Liver (tissue), 3 donors: ENCODE data around the gene FAM83D.

Source experiments
- GABPA ChIP-seq, 2 donors: IDR thresholded peaks in 1 of 2; conservative IDR thresholded peaks in 1 of 2; 2 replicates each; pipeline ENCODE4 v1.6.1; 2016; ENCODE audit warnings: antibody characterized with exemption in 2 of 2, mild to moderate bottlenecking in 1 of 2, moderate library complexity in 1 of 2
- JUND ChIP-seq, 2 donors: IDR thresholded peaks; 2 replicates each; pipeline ENCODE4 v1.6.1; 2016; ENCODE audit warnings: antibody characterized with exemption in 2 of 2
- YY1 ChIP-seq: IDR thresholded peaks from 2 replicates; pipeline ENCODE4 v1.6.1; 2016; ENCODE audit warnings: antibody characterized with exemption, mild to moderate bottlenecking
- TF ChIP-seq, protein P1 (sequence below): fragments of 150-350 bp; IDR thresholded peaks from 2 replicates; pipeline ENCODE4 v1.5.1; 2017; ENCODE audit warnings: improper control_type of control experiment, low read depth, low read length; ENCODE audit not compliant: missing input control
- donor health status: healthy.
- donor health status: healthy.

DNA sequence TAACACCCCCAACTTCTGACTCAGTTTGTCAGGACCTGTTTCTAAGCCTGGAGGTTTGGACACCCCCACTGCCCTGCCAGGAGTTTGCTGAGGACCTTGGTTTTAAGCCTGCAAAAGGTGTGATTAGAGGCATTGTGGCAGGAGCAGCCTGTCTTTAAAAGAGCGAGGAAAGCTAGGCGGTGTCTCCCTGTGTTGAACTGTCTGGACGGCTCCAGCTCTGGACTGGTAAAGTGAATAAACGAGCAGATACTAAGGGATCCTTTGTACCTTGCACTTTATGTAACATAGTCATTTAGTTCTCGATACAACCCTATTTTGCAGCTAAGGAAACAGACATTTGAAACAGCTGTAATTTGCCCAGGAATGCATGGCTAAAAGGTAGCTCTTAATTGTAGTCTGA lies 14.4 kb downstream of the FAM83D start:
- TF ChIP-seq, protein P1, sequence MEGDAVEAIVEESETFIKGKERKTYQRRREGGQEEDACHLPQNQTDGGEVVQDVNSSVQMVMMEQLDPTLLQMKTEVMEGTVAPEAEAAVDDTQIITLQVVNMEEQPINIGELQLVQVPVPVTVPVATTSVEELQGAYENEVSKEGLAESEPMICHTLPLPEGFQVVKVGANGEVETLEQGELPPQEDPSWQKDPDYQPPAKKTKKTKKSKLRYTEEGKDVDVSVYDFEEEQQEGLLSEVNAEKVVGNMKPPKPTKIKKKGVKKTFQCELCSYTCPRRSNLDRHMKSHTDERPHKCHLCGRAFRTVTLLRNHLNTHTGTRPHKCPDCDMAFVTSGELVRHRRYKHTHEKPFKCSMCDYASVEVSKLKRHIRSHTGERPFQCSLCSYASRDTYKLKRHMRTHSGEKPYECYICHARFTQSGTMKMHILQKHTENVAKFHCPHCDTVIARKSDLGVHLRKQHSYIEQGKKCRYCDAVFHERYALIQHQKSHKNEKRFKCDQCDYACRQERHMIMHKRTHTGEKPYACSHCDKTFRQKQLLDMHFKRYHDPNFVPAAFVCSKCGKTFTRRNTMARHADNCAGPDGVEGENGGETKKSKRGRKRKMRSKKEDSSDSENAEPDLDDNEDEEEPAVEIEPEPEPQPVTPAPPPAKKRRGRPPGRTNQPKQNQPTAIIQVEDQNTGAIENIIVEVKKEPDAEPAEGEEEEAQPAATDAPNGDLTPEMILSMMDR = no peak
- no peak for TF ChIP-seq YY1
- TF ChIP-seq GABPA (IDR thresholded peaks at IDR 0.05 in 1 of 2, conservative IDR thresholded peaks at IDR 0.05 in 1 of 2) = no peak
- no peak for TF ChIP-seq JUND (IDR thresholded peaks at IDR 0.05)
